GM19238 (cell line): ENCODE measurements around the gene CRTC1.
A peak's percentile ranks its signal among the peaks of the same experiment; 100 is the strongest.
"Not testable (repeated sequence)": the region's sequence is repeated elsewhere in the genome, so short reads cannot be mapped to it uniquely, and the experiment has no call there.

Experiments used
- DNase-seq: peaks from one replicate; pipeline ENCODE4 v3.0.0; 2011; ENCODE audit warnings: low spot score; ENCODE audit not compliant: insufficient read length

CRTC1 gene

GRCh38 chr19:18798384-18799352 is 115.2 kb downstream of the CRTC1 start:
- DNase-seq: peak; percentile 2

- no peak for DNase-seq
Measured at GRCh38 chr19:18799389-18799970, 116.0 kb downstream of the CRTC1 start.

DNA sequence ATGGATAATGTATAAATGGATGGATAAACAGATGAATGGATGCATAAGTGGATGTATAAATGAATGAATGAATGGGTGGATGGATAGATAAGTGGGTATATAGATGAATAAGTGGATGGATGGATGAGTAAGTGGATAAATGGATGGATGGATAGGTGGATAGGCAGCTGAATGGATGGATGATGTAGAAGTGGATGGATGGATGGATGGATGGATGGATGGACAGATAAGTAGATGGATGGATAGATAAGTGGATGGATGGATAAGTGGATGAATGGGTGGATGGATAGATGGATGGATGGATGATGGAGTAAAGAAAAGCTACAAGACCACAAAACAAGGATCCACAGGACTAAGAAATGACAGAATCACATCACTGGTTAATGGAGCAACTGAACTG is 116.6 kb downstream of the CRTC1 start:
- DNase-seq: no peak

DNA sequence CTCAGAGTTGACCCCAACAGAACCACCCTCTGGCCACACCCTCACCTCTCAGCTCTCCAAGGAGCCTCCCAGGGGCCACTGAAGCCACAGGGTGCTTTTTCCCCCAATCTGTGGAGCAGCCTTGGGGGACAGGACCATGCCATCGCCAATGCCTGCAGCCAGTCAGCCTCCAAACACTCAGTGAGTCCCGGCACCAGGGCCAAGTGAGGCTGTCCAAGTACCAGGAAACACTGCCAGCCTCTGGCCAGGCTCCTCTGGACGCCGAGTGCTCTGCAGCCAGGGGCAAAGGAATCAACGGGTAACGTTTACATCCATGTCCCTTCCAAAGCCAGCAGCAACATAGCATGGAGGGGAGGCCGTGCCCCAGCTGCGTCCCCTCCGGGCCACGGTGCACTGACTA is 117.2 kb downstream of the CRTC1 start:
- no peak for DNase-seq

DNA sequence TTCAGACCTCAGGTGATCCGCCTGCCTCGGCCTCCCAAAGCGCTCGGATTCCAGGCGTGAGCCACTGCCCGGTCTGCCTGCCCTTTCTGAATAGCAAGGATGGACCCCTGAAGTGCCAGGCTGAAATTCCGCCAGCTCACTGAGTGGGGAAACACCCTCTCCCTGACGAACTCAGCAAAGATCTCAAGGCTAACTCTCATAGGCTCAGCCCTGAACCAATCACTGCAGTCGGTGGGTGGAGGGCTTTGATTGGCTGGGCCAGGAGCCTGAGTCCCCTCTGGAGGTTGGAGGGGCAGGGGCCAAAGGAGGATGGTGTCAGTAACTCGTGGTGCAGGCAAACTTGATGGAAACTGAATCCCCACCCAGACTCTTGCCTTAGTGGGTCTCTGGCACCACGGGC is 118.9 kb downstream of the CRTC1 start:
- no peak for DNase-seq

- DNase-seq: no peak
Measured at GRCh38 chr19:18803550-18804138, 120.2 kb downstream of the CRTC1 start.

- DNase-seq: no peak
Measured at GRCh38 chr19:18804139-18804601, 120.7 kb downstream of the CRTC1 start.

GRCh38 chr19:18804643-18805042 is 121.2 kb downstream of the CRTC1 start:
- DNase-seq: no peak

GRCh38 chr19:18807861-18808331 is 124.4 kb downstream of the CRTC1 start:
- no peak for DNase-seq

DNA sequence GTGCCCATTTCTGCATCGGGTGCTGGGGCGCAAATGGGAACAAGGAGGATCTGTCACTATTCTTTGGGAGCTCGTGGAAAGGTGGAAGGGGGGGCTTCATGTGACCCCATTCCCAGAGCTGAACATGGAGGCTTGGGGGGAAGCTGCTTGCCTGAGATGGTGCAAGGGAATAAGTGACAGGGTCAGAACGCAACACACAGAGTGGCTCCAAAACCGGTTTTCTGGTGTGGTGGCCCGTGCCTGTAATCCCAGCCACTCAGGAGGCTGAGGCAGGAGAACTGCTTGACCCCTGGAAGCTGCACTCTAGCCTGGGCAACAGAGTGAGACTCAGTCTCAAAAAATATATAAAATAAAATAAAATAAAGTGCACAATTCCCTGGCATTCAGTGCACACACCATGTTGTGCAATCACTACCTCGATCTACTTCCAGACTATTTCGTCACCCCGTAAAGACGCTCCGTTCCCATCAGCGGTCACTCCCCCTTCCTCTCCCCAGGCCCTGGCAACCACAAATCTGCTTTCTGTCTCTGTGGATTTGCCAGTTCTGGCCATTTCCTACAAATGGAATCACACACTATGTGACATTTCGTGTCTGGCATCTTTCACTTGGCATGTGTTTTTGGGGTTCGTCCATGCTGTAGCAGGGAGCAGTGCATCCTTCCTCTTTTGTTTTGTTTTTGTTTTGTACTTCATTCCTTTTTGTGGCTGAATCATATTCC is 125.8 kb downstream of the CRTC1 start:
- DNase-seq: no peak

DNA sequence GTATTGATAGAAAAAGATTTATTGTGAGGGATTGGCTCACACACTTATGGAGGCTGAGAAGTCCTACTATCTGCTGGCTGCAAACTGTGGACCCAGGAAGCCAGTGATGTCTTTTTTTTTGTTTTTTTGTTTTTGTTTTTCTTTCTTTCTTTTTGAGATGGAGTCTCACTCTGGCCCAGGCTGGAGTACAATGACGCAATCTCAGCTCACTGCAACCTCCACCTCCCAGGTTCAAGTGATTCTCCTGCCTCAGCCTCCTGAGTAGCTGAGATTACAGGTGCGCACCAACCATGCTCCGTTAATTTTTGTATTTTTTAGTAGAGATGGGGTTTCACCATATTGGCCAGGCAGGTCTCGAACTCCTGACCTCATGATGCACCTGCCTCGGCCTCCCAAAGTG is 128.2 kb downstream of the CRTC1 start:
- DNase-seq: not testable (repeated sequence)

DNA sequence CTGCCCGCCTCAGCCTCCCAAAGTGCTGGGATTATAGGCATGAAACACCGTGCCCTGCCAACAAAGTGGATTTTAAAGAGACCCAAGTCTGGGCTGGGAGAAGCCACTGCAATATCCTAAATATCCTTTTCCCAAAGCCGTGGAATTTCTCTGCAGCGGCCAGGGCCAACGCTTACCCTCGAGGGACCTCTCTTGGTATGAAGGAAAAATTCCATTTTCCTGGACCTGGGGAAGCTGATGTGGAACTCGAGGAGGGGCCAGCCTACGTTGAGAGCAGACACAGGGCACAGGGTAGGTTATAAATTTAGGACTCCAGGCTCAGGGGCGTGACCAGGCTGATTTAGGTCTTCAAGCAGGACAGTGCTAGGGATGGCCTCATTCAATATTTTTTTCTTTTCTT is 130.6 kb downstream of the CRTC1 start:
- no peak for DNase-seq

- DNase-seq: no peak
Measured at GRCh38 chr19:18815673-18816072, 132.2 kb downstream of the CRTC1 start.

GRCh38 chr19:18816645-18817044 is 133.2 kb downstream of the CRTC1 start:
- not testable (repeated sequence) for DNase-seq

GRCh38 chr19:18817574-18817973 is 134.1 kb downstream of the CRTC1 start:
- DNase-seq: no peak

DNA sequence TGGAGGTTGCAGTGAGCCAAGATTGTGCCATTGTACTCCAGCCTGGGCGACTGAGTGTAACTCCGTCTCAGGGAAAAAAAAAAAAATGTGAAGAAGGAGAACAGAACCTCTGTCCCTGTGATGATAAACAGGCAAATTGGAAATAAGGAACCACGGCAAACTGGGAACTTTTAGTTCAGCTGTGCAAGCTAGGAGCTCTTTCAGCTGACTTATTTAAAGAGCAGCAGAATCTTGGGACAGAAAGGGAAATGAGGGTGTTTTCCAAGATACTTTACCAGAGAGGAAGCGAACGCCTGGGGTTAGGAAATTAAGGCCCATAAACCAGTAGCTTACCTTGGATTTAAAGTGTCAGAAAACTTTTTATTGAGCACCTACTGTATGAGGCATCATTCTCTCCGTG is 145.3 kb downstream of the CRTC1 start:
- no peak for DNase-seq

GRCh38 chr19:18830488-18830887 is 147.0 kb downstream of the CRTC1 start:
- DNase-seq: no peak

DNA sequence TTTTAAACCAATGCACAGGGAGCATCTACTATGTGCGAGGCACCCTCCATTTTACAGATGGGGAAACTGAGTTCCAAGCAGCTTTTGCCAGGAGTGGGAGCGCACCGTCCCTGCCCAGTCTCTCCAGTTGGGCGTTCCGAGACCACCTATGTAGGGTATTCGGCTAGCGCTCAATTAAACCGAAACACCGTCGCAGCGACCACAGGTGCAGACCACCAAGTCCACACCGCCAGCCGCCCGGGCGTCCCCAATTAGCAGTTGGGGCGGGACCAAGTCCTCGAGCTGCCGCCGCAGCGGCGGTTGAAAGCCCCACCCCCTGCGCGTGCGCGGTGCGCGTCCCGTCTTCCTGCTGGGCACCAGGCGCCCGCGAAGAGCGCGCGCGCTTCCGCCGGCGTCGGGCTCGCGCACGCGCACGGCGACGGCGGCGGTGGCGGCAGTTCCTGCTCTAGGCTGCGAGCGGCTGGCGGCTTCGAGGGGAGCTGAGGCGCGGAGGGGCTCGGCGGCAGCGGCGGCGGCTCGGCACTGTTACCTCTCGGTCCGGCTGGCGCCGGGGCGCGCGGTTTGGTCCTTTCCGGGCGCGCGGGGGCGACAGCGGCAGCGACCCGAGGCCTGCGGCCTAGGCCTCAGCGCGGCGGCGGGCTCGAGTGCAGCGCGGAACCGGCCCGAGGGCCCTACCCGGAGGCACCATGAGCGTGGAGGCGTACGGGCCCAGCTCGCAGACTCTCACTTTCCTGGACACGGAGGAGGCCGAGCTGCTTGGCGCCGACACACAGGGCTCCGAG is 148.2 kb downstream of the CRTC1 start, which contains the start of gene UPF1:
Gene UPF1 (plus strand): TSS at position 436 of the 782 bp plus-strand sequence. CDS start 251 bp downstream, at position 687.
- DNase-seq: peak; percentile 96
